ENCODE data around the gene SEMA3E.

The SEMA3E gene

GRCh38 chr7:83504330-83504729, 144.6 kb downstream of the SEMA3E start:
- H3K4me1 ChIP-seq (ENCODE audit: control insufficient read depth, insufficient read depth, low read depth, low read length) = no peaks in the 10 kb centered on the region
- H3K27me3 ChIP-seq (ENCODE audit: control insufficient read depth in 1 of 2, insufficient read depth in 1 of 2, low read length in 2 of 2) = no peaks in the 10 kb centered on the region
- no peaks in the 10 kb centered on the region for H3K79me1 ChIP-seq (replicated peaks; ENCODE audit: low read length, poor library complexity, severe bottlenecking)
- H4K91ac ChIP-seq (ENCODE audit: low read length) = no peak overlapping the region
- H2BK15ac ChIP-seq (ENCODE audit: low read depth, poor library complexity, severe bottlenecking) = no peak overlapping the region
- no peak overlapping the region for H3K18ac ChIP-seq (ENCODE audit: low read depth in 1 of 2, low read length in 2 of 2)
- no peak overlapping the region for H3K23ac ChIP-seq (ENCODE audit: low read length in 2 of 2)
- DNase-seq = no peak
- no peak overlapping the region for H2AK5ac ChIP-seq (ENCODE audit: low read length, severe bottlenecking)
- no peak overlapping the region for H3K4ac ChIP-seq (ENCODE audit: low read depth in 1 of 2, low read length in 2 of 2)
- no peak overlapping the region for H2AFZ ChIP-seq (ENCODE audit: low read depth, low read length)
- no peak overlapping the region for H3K9ac ChIP-seq (ENCODE audit: low read length)
- H2BK120ac ChIP-seq (ENCODE audit: low read depth, low read length) = no peak overlapping the region
- H4K8ac ChIP-seq (ENCODE audit: low read length) = no peak overlapping the region
- H3K9me3 ChIP-seq (ENCODE audit: control insufficient read depth, low read length) = no peaks in the 10 kb centered on the region
- H3K27ac ChIP-seq (ENCODE audit: low read length, poor library complexity, severe bottlenecking) = no peak overlapping the region
- no peak overlapping the region for H3K14ac ChIP-seq (ENCODE audit: low read length in 2 of 2)
- H3K36me3 ChIP-seq (ENCODE audit: control insufficient read depth in 1 of 2, insufficient read depth in 2 of 2, low read depth in 1 of 2, low read length in 2 of 2) = no peaks in the 10 kb centered on the region
- no peak overlapping the region for H2BK12ac ChIP-seq (ENCODE audit: low read length in 2 of 2)
- WGBS = 85% methylated on average over 1 of the region's 2 CpGs
- no peak overlapping the region for H3K4me2 ChIP-seq (ENCODE audit: low read length, poor library complexity, severe bottlenecking)
- no peak overlapping the region for H2BK5ac ChIP-seq (ENCODE audit: low read depth, low read length, poor library complexity, severe bottlenecking)
- no peak overlapping the region for H3K4me3 ChIP-seq (ENCODE audit: insufficient read depth in 1 of 2, low read depth in 1 of 2, low read length in 2 of 2)

DNA sequence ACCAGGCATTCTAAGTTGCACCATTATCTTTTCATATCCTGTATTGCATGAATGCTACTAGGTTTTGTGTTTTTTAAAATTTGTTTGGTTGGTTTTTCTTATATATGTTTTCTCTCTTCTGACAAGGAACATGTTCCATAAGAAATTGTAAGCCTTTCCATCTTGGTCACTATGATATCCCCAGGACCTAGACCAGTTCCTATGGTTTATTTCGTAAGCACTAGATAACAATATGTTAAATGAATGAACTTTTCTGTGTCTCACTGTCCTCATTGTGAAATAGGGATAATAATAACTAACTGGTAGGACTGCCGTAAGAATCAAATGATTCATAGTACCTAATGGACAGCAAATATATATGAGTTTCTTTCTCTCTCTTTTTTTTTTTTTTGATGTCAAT, 146.3 kb downstream of the SEMA3E start:
- Histone ChIP-seq H3K4me1 (ENCODE audit: control insufficient read depth, insufficient read depth, low read depth, low read length) (no peaks in the 10 kb centered on the region), H4K91ac (ENCODE audit: low read length) (no peak overlapping the region), H4K8ac (ENCODE audit: low read length) (no peak overlapping the region), H3K23ac (ENCODE audit: low read length in 2 of 2) (no peak overlapping the region), H2BK15ac (ENCODE audit: low read depth, poor library complexity, severe bottlenecking) (no peak overlapping the region), H3K9me3 (ENCODE audit: control insufficient read depth, low read length) (no peaks in the 10 kb centered on the region), H2BK5ac (ENCODE audit: low read depth, low read length, poor library complexity, severe bottlenecking) (no peak overlapping the region), H3K4me2 (ENCODE audit: low read length, poor library complexity, severe bottlenecking) (no peak overlapping the region), H2AFZ (ENCODE audit: low read depth, low read length) (no peak overlapping the region), H3K36me3 (ENCODE audit: control insufficient read depth in 1 of 2, insufficient read depth in 2 of 2, low read depth in 1 of 2, low read length in 2 of 2) (no peaks in the 10 kb centered on the region), H3K4ac (ENCODE audit: low read depth in 1 of 2, low read length in 2 of 2) (no peak overlapping the region), H2BK12ac (ENCODE audit: low read length in 2 of 2) (no peak overlapping the region), H3K4me3 (ENCODE audit: insufficient read depth in 1 of 2, low read depth in 1 of 2, low read length in 2 of 2) (no peak overlapping the region), H3K18ac (ENCODE audit: low read depth in 1 of 2, low read length in 2 of 2) (no peak overlapping the region), H3K79me1 (replicated peaks; ENCODE audit: low read length, poor library complexity, severe bottlenecking) (no peaks in the 10 kb centered on the region), H3K27ac (ENCODE audit: low read length, poor library complexity, severe bottlenecking) (no peak overlapping the region), H2AK5ac (ENCODE audit: low read length, severe bottlenecking) (no peak overlapping the region), H3K9ac (ENCODE audit: low read length) (no peak overlapping the region), H3K27me3 (ENCODE audit: control insufficient read depth in 1 of 2, insufficient read depth in 1 of 2, low read length in 2 of 2) (no peaks in the 10 kb centered on the region), H2BK120ac (ENCODE audit: low read depth, low read length) (no peak overlapping the region), H3K14ac (ENCODE audit: low read length in 2 of 2) (no peak overlapping the region)
- DNase-seq = peak; percentile 9
- WGBS = no CpG with 5 or more reads among the region's 2 CpGs

- Histone ChIP-seq H2BK15ac (ENCODE audit: low read depth, poor library complexity, severe bottlenecking) (no peak overlapping the region), H2BK120ac (ENCODE audit: low read depth, low read length) (no peak overlapping the region), H3K4me3 (ENCODE audit: insufficient read depth in 1 of 2, low read depth in 1 of 2, low read length in 2 of 2) (no peak overlapping the region), H3K14ac (ENCODE audit: low read length in 2 of 2) (no peak overlapping the region), H3K36me3 (ENCODE audit: control insufficient read depth in 1 of 2, insufficient read depth in 2 of 2, low read depth in 1 of 2, low read length in 2 of 2) (no peaks in the 10 kb centered on the region), H2AK5ac (ENCODE audit: low read length, severe bottlenecking) (no peak overlapping the region), H3K4me1 (ENCODE audit: control insufficient read depth, insufficient read depth, low read depth, low read length) (no peaks in the 10 kb centered on the region), H3K23ac (ENCODE audit: low read length in 2 of 2) (no peak overlapping the region), H3K27ac (ENCODE audit: low read length, poor library complexity, severe bottlenecking) (no peak overlapping the region), H3K27me3 (ENCODE audit: control insufficient read depth in 1 of 2, insufficient read depth in 1 of 2, low read length in 2 of 2) (no peaks in the 10 kb centered on the region), H3K9me3 (ENCODE audit: control insufficient read depth, low read length) (no peaks in the 10 kb centered on the region), H3K79me1 (replicated peaks; ENCODE audit: low read length, poor library complexity, severe bottlenecking) (no peaks in the 10 kb centered on the region), H3K4ac (ENCODE audit: low read depth in 1 of 2, low read length in 2 of 2) (no peak overlapping the region), H2BK5ac (ENCODE audit: low read depth, low read length, poor library complexity, severe bottlenecking) (no peak overlapping the region), H2AFZ (ENCODE audit: low read depth, low read length) (no peak overlapping the region), H3K4me2 (ENCODE audit: low read length, poor library complexity, severe bottlenecking) (no peak overlapping the region), H3K9ac (ENCODE audit: low read length) (no peak overlapping the region), H4K91ac (ENCODE audit: low read length) (no peak overlapping the region), H3K18ac (ENCODE audit: low read depth in 1 of 2, low read length in 2 of 2) (no peak overlapping the region), H4K8ac (ENCODE audit: low read length) (no peak overlapping the region), H2BK12ac (ENCODE audit: low read length in 2 of 2) (no peak overlapping the region)
- 100% methylated on average over 1 of the region's 2 CpGs for WGBS
- DNase-seq = no peak
Measured at GRCh38 chr7:83494683-83495082, 154.3 kb downstream of the SEMA3E start.

DNA sequence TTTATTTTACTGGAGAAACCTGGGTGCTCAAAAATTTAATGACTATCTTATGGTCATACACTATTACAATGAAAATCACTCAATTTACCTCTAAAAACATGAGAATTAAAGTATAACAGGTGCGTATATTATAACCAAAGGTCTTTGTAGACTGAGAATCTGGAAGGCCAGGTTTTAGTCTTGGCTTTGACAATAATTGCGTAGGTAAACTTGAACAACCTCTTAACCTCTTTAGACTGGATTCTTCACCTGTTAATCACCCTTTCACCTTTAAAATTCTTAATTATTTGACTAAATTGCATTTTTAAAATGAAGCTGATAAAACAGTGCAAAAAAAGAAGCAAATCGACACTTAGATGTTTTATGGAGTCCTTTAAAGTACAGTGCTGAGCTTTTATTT, 156.1 kb downstream of the SEMA3E start:
- H3K23ac ChIP-seq (ENCODE audit: low read length in 2 of 2) = no peak overlapping the region
- H2BK5ac ChIP-seq (ENCODE audit: low read depth, low read length, poor library complexity, severe bottlenecking) = no peak overlapping the region
- H4K91ac ChIP-seq (ENCODE audit: low read length) = no peak overlapping the region
- DNase-seq = no peak
- H2BK12ac ChIP-seq (ENCODE audit: low read length in 2 of 2) = no peak overlapping the region
- no peak overlapping the region for H4K8ac ChIP-seq (ENCODE audit: low read length)
- H3K79me1 ChIP-seq (replicated peaks; ENCODE audit: low read length, poor library complexity, severe bottlenecking) = no peaks in the 10 kb centered on the region
- H3K27me3 ChIP-seq (ENCODE audit: control insufficient read depth in 1 of 2, insufficient read depth in 1 of 2, low read length in 2 of 2) = no peaks in the 10 kb centered on the region
- no peak overlapping the region for H2BK120ac ChIP-seq (ENCODE audit: low read depth, low read length)
- H3K4ac ChIP-seq (ENCODE audit: low read depth in 1 of 2, low read length in 2 of 2) = no peak overlapping the region
- H3K14ac ChIP-seq (ENCODE audit: low read length in 2 of 2) = no peak overlapping the region
- H2AFZ ChIP-seq (ENCODE audit: low read depth, low read length) = no peak overlapping the region
- H3K18ac ChIP-seq (ENCODE audit: low read depth in 1 of 2, low read length in 2 of 2) = no peak overlapping the region
- no peak overlapping the region for H2AK5ac ChIP-seq (ENCODE audit: low read length, severe bottlenecking)
- 73% methylated on average over 1 of the region's 3 CpGs for WGBS
- H3K9ac ChIP-seq (ENCODE audit: low read length) = no peak overlapping the region
- no peak overlapping the region for H2BK15ac ChIP-seq (ENCODE audit: low read depth, poor library complexity, severe bottlenecking)
- no peaks in the 10 kb centered on the region for H3K36me3 ChIP-seq (ENCODE audit: control insufficient read depth in 1 of 2, insufficient read depth in 2 of 2, low read depth in 1 of 2, low read length in 2 of 2)
- no peaks in the 10 kb centered on the region for H3K4me1 ChIP-seq (ENCODE audit: control insufficient read depth, insufficient read depth, low read depth, low read length)
- no peaks in the 10 kb centered on the region for H3K9me3 ChIP-seq (ENCODE audit: control insufficient read depth, low read length)
- no peak overlapping the region for H3K4me3 ChIP-seq (ENCODE audit: insufficient read depth in 1 of 2, low read depth in 1 of 2, low read length in 2 of 2)
- H3K27ac ChIP-seq (ENCODE audit: low read length, poor library complexity, severe bottlenecking) = no peak overlapping the region
- no peak overlapping the region for H3K4me2 ChIP-seq (ENCODE audit: low read length, poor library complexity, severe bottlenecking)

All from mesenchymal stem cell (in vitro differentiated cells and primary cell).